ENCODE results near the gene GRIN2C.

Gene GRIN2C

DNA sequence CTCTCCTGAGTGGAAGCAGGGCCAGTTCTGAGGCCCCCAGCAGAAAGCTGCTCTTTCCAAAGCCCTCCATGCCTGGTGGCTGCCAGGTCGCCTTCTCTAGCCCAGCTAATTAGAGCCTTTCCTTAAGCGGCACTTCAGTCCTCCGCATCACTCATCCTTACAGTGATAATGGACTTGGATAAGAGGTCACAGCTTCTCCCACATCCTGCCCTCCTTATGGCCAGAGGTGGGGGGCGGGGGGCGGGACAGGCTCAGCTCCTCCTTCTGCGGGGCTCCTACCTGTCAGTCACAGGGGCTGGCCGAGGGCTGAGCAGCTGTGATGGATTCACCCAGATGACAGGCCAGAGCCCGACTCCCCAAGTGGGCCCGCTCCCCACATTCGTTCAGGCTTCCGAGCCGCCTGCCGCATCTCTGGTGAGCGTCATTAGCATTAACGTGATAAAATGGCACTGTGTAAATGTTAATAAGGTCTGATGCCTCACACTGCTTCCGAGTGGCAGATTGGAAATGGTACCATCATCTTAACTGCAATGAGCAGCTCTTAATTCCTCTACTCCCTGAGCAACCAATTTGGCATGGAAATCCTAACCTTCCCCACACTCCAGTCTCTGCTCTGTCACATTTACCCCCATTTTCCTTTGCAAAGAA lies 41.3 kb downstream of the GRIN2C start:
- DNase-seq, result peak; percentile 35

DNA sequence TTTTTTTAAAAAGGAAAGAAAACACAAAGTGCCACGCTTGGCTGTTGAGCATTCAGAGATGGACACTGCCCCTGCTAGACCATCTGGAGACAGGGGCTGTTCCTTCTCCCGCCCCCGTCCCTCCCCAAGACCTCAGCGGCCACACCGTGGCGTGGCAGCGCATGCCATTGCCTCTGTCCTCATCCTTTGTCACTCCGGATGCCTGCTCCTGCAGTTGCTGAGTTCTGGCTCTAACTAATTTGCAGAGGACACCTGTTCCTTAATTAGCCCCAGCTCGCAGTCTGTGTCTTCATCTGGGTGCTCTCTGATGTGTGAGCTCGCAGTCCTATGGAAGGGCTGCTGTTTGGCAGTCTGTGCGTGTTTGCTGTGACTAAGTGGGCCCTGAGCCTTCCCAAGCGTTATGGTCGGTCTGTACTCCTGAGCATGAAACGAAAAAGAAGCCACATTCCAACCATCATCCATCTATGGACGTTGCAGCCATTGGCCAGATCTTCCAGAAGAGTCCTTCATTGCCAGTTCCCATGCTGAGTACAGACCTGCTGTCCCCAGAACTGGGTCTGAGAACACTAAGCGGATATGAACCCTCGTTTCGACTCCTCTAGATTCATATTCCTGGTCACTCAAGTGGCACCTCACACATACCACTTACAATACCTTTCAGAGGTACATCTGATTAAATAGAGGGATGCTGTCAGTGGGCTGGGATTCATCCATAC lies 42.6 kb downstream of the GRIN2C start:
- peak; percentile 50 for DNase-seq

DNA sequence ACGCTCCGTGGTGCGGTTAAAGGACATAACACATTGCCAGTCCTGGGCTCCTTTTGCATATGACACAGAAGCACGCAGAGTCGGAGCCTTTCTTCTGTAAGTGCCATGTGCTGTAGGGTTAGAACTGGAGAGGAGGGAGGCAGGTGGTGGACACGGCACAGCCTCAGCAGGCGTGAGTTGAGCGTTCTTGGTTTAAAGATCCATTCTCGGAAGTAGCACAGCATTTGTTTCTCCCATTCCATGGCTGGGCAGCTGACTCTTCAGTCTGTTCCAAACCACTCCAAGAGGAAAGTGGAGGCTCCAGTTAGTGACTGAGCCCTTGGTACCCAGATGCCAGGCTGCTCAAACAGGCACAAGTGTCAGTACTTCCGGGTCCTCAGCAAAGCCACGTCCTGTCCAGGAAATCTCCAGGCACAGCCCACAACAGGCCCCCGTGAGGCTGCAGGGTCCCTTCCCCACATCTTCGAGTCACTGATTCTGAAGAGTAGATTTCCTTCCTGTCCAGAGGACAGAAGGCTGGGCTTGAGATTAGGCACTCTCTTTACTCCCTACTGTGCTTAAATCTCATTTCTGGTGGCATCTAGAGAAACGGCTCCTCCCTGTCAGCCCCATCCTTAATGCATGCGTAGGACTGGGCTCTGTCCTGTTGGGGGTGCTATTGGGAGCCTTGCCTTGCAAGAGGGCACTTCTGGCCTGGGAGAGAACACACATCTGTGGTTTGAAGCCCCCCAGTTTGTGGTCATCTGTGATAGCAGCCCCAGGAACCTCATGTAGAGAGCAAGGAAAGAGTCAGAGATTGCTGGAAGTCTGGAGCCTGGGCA lies 43.9 kb downstream of the GRIN2C start:
- DNase-seq, result peak; percentile 69

DNA sequence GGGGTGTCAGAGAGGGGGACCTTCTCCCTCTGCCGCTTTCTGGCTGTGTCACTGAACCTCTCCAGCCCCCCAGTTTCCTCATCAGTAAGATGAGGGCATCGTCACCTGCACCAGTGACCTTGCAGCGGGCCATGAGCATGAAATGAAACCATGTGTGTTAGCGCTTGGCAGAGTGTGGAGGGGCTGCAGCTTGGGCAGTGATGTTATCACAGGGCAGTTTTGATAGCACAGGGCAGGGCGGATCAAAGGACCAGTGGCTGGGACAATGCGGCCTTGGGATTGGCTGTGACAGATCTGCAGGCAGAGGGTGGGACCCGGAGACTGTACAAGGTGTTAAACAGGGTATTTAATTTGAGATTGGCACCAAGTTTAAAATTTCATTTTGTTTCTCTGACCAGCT lies 44.6 kb downstream of the GRIN2C start:
- DNase-seq, result no peak

GRCh38 chr17:74814453-74814852 lies 45.2 kb downstream of the GRIN2C start:
- DNase-seq, result no peak

DNA sequence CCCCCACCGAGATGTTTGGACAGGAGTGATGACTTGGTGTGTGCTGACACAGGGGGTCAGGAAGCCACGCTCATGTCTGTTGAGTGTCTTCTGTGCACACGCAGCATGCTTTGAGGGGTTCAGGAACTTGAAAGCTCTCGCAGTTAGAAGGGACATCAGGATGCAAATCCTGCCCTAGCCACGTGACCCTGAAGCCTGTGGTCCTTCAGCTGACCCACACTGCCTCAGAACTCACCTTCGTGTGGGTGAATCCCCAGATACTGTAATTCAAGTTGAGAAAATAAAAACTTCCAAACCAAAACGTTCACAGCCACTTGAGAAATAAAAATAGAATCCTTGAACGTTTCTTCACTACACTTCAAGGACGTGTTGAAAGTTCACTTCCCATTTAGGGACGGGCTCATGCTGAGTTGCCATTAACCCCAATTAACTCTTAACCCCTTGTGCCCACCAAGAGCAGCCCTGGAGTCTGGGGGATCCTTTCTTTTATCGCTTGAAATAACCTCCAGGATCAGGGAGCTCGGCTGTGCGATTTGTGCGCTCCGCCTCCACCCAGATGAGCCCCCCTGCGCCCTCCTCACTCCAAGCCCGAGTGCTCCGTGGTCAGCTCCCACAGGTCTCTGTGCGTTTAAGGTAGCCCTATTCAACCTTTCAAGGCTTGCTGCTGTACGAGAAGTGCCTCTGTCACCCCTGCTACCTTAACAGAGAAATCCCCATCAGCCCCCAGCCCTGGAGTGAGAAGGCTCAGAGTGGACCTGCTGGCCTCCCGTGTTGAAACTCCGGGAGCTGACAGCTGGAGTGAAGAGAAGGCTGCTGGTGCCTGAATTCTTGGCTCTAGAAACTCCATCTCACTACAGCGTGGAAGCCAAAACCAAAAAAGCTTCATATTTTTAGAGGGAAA lies 47.3 kb downstream of the GRIN2C start:
- DNase-seq, result peak; percentile 55

GRCh38 chr17:74810699-74811485 lies 48.8 kb downstream of the GRIN2C start:
- DNase-seq, result peak; percentile 54

GRCh38 chr17:74808714-74809430 lies 50.8 kb downstream of the GRIN2C start:
- DNase-seq, result no peak

DNA sequence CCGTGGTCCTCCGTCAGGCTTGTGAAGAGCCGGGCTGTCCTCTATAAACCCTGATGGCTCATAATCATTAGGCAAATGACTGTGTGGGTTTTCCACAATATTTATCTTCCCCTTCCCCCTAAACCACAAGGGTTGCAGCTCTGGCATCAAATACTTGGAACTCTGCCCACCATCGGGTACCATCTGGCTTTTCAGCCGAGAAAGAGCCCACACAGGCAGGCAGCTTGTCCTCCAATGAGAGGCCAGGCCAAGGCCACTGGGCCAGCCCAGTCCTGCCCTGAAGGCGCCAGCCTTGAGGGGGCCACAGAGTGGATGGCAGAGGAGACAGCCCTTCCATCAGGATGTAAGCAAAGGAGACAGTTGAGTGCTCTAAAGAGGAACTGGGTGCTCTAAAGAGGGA lies 51.8 kb downstream of the GRIN2C start:
- DNase-seq, result no peak

DNA sequence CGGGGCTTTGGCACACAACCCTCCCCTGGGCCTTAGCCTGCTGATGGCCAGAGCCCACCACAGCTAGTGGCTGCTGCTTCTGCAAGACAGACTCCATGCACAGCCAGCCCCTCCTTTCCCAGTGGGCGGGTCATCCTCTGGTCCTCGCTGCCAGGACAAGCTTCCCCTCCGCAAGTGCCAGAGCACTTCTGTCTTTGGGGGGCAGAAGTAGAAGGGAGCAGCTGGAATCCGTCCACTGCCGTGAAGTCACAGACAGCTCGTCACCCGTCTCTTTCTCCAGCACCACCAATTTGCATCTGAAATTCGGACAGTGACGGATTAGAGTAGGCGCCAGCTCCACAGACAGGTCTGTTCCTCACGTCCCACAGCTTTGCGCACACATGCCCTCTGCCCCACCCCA lies 52.2 kb downstream of the GRIN2C start:
- no peak for DNase-seq

GRCh38 chr17:74806334-74806733 lies 53.4 kb downstream of the GRIN2C start:
- no peak for DNase-seq

GRCh38 chr17:74805591-74805991 lies 54.1 kb downstream of the GRIN2C start:
- no peak for DNase-seq

GRCh38 chr17:74804683-74805082 lies 55.0 kb downstream of the GRIN2C start:
- DNase-seq, result no peak

DNA sequence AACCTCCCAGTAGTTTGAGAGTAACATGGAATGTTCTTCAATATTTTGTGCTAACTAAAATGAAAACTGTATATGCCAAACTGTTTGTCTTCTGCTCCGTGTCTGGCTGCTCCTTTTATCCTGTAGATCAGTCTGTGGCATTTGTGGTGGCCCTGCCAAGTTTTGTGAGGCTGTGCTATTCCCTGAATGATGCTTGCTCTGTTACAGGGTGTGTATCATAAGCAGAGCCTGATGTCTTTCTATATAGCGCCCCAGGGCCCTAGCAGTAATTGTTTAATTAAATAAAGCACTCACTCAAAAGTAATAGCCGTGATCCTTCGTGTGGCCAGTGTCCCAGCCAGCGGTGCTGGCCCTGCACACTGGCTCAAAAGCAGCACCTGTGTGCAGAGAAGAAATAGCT lies 55.7 kb downstream of the GRIN2C start:
- no peak for DNase-seq

DNA sequence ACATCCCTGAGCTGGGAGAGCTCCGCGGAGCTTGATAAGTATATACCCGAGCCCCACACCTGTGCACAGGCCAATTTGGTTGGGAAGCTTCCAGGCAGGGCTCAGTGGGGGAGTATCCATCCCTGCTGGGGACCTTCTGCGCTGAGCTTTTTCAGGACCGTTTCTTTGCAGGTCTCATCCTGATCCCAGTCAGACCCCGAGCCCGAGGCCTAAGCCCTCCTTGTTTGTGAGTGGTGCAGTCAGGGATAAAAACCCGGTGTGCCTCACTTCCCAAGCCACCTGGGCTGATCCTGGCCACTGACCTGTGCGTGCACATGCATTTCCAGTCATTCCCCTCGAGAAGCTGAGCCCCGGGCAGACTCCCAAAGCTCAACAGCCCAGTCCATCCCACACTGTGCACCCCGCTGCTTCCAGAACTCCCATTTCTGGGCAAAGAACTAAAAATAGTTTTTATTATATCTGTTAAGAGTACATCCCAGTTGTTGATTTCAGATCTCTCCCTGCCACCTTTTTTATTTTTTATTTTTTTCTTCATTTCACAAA lies 56.2 kb downstream of the GRIN2C start:
- DNase-seq, result no peak

DNA sequence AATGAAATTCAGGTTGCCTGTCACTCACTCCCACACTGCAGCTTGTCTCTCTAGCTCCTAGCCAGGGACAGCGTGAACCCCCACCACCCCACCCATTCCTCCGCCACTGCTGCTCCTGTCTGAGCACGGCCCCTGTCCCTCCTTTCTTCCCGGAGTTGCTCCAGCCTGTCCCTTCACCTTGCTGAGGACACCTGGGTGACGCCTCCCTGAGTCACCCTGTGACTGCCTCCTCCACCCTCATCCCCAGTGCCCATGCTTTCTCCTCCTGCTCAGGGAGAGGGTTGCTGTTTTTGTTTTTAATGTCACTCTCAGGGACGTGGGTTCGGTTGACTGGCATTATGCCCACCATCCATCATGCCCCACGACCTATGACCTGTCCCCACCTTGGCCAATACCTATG lies 57.8 kb downstream of the GRIN2C start:
- DNase-seq, result no peak

GRCh38 chr17:74800531-74800930 lies 59.2 kb downstream of the GRIN2C start:
- DNase-seq, result no peak

GRCh38 chr17:74799097-74799496 lies 60.6 kb downstream of the GRIN2C start:
- no peak for DNase-seq

- no peak for DNase-seq
These were observed 61.4 kb downstream of the GRIN2C start for GRCh38 chr17:74798239-74798707.

DNA sequence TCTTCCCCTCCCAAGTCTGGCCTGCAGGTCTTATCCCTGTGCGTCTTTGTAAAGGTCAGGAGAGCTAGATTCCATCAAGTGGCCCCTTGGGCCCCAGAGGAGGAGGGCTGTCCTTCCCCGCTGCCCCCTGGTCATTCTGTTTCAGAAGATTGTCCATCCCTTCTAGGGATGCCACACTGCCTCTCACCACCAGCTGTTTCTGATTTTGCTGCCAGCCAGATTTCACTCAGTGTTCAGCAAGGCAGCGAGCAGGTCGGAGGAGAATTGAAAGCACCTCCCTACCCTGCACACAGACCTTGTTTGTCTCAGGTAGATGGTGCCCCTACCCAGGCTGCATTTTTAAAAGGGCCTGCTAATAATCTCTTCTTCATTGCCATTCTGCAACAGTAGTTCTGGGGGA lies 61.9 kb downstream of the GRIN2C start:
- no peak for DNase-seq

GRCh38 chr17:74796866-74797265 lies 62.8 kb downstream of the GRIN2C start:
- DNase-seq, result peak; percentile 63
